ENCODE data around the gene ABCC8. TPM values are rescaled to one million over a fixed set of nuclear protein-coding genes. Genes with fewer than 3 reads are reported as not detected.

The ABCC8 gene
- total RNA-seq, 6 experiments from 2014 or later: 1.3 to 1.5 TPM; not detected in 4

DNA sequence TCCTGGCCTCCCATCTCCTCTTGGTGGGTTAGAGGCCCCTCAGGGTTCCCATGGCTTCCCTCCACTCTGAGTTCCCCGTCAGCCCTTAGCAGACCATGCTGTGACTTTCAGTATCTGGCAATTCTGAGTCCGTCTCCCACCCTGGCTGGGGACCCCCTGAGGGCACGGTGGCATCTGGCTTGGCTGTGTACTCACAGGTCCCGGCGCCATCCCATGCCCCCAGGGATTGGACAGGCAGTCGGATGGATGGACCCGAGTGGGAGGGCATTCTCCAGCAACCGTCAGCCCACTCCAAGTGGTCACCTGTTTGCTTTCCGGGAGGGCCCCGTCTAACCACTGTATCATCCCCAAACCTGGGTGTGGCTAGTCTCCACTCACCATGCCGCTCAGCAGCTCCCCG lies 24.0 kb upstream of the ABCC8 start:
- no peak for ATAC-seq
- Histone ChIP-seq H3K9me3 (no peaks in the 10 kb centered on the region), H3K4me1 (no peaks in the 10 kb centered on the region), H3K36me3 (no peaks in the 10 kb centered on the region), H3K27ac (no peak overlapping the region), H3K27me3 (no peaks in the 10 kb centered on the region), H3K4me3 (no peak overlapping the region)
- DNase-seq: no peak
- TF ChIP-seq, protein P1, sequence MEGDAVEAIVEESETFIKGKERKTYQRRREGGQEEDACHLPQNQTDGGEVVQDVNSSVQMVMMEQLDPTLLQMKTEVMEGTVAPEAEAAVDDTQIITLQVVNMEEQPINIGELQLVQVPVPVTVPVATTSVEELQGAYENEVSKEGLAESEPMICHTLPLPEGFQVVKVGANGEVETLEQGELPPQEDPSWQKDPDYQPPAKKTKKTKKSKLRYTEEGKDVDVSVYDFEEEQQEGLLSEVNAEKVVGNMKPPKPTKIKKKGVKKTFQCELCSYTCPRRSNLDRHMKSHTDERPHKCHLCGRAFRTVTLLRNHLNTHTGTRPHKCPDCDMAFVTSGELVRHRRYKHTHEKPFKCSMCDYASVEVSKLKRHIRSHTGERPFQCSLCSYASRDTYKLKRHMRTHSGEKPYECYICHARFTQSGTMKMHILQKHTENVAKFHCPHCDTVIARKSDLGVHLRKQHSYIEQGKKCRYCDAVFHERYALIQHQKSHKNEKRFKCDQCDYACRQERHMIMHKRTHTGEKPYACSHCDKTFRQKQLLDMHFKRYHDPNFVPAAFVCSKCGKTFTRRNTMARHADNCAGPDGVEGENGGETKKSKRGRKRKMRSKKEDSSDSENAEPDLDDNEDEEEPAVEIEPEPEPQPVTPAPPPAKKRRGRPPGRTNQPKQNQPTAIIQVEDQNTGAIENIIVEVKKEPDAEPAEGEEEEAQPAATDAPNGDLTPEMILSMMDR (IDR thresholded peaks at IDR 0.05): no peak
- no peak for TF ChIP-seq POLR2A (IDR thresholded peaks at IDR 0.05)
- WGBS (ENCODE audit: insufficient coverage, low coverage, low lambda C conversion rate, missing lambda C conversion rate): 57% methylated on average over 1 of the region's 12 CpGs
- intact Hi-C loops (cut with DNase I): loop anchor here in 1 of 2 donors (5.0 kb wide), 1 partner anchor 113 kb away; the partner anchor contains the start of gene KCNJ11

DNA sequence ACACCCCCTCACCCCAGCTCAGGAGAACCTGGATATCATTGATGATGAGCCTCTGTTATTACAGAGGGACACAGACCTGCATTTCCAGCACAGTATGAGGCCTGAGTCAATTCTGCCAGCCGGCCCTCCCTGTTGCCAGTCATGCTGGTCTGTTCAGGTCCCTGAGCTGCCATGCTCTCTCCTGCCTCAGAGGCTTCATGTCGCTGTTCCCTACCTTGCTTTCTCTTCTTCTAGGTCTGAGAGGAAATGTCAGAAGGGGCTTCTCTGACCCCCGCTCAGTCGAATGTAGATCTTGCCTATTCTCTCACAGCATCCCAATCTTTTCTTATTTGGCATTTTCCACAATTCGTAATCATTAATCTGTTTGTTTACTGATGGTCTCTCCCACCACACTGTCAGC lies 21.8 kb upstream of the ABCC8 start:
- no peaks in the 10 kb centered on the region for H3K36me3 ChIP-seq
- 66% methylated on average over 5 of the region's 5 CpGs for WGBS (ENCODE audit: insufficient coverage, low coverage, low lambda C conversion rate, missing lambda C conversion rate)
- H3K4me3 ChIP-seq: no peak overlapping the region
- intact Hi-C loops (cut with DNase I): no loop called here
- TF ChIP-seq, protein P1 (IDR thresholded peaks at IDR 0.05): peak in 1 of 4 donors; percentile 4
- no peak for TF ChIP-seq POLR2A (IDR thresholded peaks at IDR 0.05)
- H3K9me3 ChIP-seq: no peaks in the 10 kb centered on the region
- no peaks in the 10 kb centered on the region for H3K27me3 ChIP-seq
- ATAC-seq (peak in 1 of 4 donors; percentile 8), DNase-seq (no peak)
- no peaks in the 10 kb centered on the region for H3K4me1 ChIP-seq
- no peak overlapping the region for H3K27ac ChIP-seq

DNA sequence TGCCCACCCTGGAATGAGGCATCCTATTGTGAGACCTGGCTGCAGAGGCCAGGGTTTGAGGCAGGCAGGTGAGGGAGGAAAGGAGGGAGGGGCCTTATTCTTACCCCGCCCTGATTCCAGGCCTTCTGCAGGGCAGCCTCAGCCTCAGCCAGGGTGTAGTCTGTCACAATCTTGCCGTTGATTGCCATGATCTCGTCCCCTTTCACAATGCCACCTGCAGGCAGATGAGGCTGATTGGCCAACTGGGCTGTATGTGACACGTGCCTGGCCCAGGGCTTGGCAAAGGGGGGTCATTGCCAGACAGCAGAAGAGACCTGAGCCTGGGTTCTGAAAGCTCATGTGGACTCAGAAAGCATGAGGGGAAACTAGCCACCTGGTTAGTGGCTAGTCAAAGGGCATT lies 21.4 kb upstream of the ABCC8 start:
- Histone ChIP-seq H3K4me1 (no peaks in the 10 kb centered on the region), H3K27me3 (no peaks in the 10 kb centered on the region), H3K27ac (no peak overlapping the region), H3K9me3 (no peaks in the 10 kb centered on the region), H3K36me3 (no peaks in the 10 kb centered on the region), H3K4me3 (no peak overlapping the region)
- ATAC-seq: peak in 2 of 4 donors; percentile 69 to 82
- no peak for DNase-seq
- intact Hi-C loops (cut with DNase I): no loop called here
- TF ChIP-seq, protein P1 (IDR thresholded peaks at IDR 0.05): no peak
- TF ChIP-seq POLR2A (IDR thresholded peaks at IDR 0.05): no peak
- no CpG with 5 or more reads among the region's 4 CpGs for WGBS (ENCODE audit: insufficient coverage, low coverage, low lambda C conversion rate, missing lambda C conversion rate)

DNA sequence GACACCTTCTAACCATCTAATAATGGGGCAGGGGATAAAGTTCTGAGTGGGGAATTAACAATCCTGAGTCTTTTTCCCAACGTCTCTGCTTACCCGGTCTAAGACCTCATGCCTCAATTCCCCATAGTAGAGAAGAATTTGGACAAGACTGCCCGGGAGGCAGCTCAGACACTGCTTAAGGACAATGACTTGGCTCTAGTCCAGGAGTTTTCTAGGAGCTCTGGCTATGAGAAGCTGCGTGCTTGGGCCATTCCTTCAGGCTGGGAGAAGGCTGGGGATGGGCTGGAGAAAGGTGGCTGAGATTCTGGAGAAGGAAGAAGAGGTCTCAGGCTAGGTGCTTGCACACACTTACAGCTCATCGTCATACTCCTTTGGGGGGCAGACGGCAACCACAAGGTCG lies 19.8 kb upstream of the ABCC8 start:
- Histone ChIP-seq H3K27me3 (no peaks in the 10 kb centered on the region), H3K27ac (no peak overlapping the region), H3K4me3 (no peak overlapping the region), H3K9me3 (no peaks in the 10 kb centered on the region), H3K4me1 (no peaks in the 10 kb centered on the region), H3K36me3 (no peaks in the 10 kb centered on the region)
- DNase-seq (no peak), ATAC-seq (peak in 1 of 4 donors; percentile 20)
- 67% methylated on average over 3 of the region's 7 CpGs for WGBS (ENCODE audit: insufficient coverage, low coverage, low lambda C conversion rate, missing lambda C conversion rate)
- intact Hi-C loops (cut with DNase I): no loop called here
- TF ChIP-seq POLR2A (IDR thresholded peaks at IDR 0.05): no peak
- TF ChIP-seq, protein P1 (IDR thresholded peaks at IDR 0.05): no peak

DNA sequence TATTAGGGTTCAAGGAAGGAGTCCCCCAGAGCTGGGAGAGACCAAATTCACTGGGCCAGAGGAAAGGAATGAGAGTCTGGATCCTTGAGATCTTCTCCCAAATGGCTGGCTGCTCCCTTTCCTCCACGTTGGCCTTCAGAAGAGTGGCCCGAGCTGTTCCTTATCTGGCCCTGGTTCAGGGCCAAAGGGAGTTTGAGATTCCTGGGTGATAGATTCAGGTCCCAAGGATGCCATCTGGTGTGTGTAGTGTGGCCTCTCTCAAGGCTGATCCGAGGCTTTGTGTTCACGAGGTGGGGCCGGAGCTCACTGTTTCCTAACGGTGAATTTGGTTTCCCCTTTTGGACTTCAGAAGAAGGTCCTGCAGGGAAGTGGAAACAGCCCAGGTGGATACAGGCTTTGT lies 17.4 kb upstream of the ABCC8 start:
- no peaks in the 10 kb centered on the region for H3K36me3 ChIP-seq
- DNase-seq (no peak), ATAC-seq (no peak)
- H3K27me3 ChIP-seq: no peaks in the 10 kb centered on the region
- H3K27ac ChIP-seq: no peak overlapping the region
- no peaks in the 10 kb centered on the region for H3K9me3 ChIP-seq
- H3K4me1 ChIP-seq: no peaks in the 10 kb centered on the region
- TF ChIP-seq, protein P1 (IDR thresholded peaks at IDR 0.05): no peak
- TF ChIP-seq POLR2A (IDR thresholded peaks at IDR 0.05): no peak
- WGBS (ENCODE audit: insufficient coverage, low coverage, low lambda C conversion rate, missing lambda C conversion rate): 85% methylated on average over 6 of the region's 6 CpGs
- intact Hi-C loops (cut with DNase I): no loop called here
- H3K4me3 ChIP-seq: no peak overlapping the region

All from right lobe of liver (tissue), 6 donors.